ENCODE measurements around the gene CNDP1. TPM values are rescaled to one million over a fixed set of nuclear protein-coding genes. Genes with fewer than 3 reads are reported as not detected.

Gene CNDP1
- total RNA-seq, 1 donor = not detected

GRCh38 chr18:74622072-74622471 is 87.8 kb downstream of the CNDP1 start:
- H3K4me3 ChIP-seq (ENCODE audit: low read depth, low read length) = no peak overlapping the region
- TF ChIP-seq, protein P1, sequence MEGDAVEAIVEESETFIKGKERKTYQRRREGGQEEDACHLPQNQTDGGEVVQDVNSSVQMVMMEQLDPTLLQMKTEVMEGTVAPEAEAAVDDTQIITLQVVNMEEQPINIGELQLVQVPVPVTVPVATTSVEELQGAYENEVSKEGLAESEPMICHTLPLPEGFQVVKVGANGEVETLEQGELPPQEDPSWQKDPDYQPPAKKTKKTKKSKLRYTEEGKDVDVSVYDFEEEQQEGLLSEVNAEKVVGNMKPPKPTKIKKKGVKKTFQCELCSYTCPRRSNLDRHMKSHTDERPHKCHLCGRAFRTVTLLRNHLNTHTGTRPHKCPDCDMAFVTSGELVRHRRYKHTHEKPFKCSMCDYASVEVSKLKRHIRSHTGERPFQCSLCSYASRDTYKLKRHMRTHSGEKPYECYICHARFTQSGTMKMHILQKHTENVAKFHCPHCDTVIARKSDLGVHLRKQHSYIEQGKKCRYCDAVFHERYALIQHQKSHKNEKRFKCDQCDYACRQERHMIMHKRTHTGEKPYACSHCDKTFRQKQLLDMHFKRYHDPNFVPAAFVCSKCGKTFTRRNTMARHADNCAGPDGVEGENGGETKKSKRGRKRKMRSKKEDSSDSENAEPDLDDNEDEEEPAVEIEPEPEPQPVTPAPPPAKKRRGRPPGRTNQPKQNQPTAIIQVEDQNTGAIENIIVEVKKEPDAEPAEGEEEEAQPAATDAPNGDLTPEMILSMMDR (IDR thresholded peaks at IDR 0.05; ENCODE audit: insufficient read depth, low read length) = no peak
- DNase-seq (ENCODE audit: low read depth) = no peak

GRCh38 chr18:74623047-74623816 is 88.9 kb downstream of the CNDP1 start:
- TF ChIP-seq, protein P1 (IDR thresholded peaks at IDR 0.05; ENCODE audit: insufficient read depth, low read length) = peak; percentile 43
- peak; percentile 28 for DNase-seq (ENCODE audit: low read depth)
- H3K4me3 ChIP-seq (ENCODE audit: low read depth, low read length) = no peak overlapping the region

GRCh38 chr18:74624466-74624865 is 90.2 kb downstream of the CNDP1 start:
- DNase-seq (ENCODE audit: low read depth) = no peak
- H3K4me3 ChIP-seq (ENCODE audit: low read depth, low read length) = no peak overlapping the region
- TF ChIP-seq, protein P1 (IDR thresholded peaks at IDR 0.05; ENCODE audit: insufficient read depth, low read length) = no peak

- TF ChIP-seq, protein P1 (IDR thresholded peaks at IDR 0.05; ENCODE audit: insufficient read depth, low read length) = no peak
- no peak for DNase-seq (ENCODE audit: low read depth)
- no peak overlapping the region for H3K4me3 ChIP-seq (ENCODE audit: low read depth, low read length)
These were observed 90.9 kb downstream of the CNDP1 start for GRCh38 chr18:74625157-74625556.

DNA sequence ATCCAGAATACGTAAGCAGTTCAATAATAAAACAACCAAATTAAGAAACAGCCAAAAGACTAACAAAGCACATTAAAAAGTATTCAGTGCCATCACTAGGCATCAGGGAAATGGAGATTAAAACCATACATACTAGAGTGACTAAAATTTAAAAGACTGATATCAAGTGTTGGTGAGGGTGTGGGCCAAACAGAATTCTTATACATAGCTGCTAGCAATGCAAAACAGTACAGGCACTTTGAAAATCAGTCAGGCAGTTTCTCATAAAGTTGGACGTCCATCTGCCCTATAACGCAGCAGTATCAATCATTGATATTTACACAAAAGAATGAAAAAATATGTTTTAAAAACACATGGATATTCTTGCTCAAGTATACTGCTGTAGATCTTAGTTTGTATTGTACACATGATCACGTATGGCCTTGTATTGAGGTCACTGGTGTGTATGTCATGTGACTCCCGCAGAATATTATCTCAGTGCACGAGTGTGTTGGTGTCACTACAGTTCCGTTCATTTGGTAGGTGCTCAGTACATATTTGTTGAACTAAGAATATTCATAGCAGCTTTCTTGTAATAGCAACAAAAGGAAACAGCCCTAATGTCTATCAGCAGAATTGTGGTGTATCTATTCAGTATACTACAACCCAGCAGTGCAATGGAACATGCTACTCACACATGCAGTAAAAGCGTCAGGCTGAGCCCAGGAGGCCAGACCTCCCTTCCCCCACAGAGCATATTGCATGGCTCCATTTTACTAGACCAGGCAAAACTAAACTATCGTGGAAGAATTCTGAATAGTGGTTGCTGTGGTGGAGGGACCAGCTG is 92.0 kb downstream of the CNDP1 start:
- H3K4me3 ChIP-seq (ENCODE audit: low read depth, low read length) = no peak overlapping the region
- TF ChIP-seq, protein P1 (IDR thresholded peaks at IDR 0.05; ENCODE audit: insufficient read depth, low read length) = no peak
- DNase-seq (ENCODE audit: low read depth) = no peak

DNA sequence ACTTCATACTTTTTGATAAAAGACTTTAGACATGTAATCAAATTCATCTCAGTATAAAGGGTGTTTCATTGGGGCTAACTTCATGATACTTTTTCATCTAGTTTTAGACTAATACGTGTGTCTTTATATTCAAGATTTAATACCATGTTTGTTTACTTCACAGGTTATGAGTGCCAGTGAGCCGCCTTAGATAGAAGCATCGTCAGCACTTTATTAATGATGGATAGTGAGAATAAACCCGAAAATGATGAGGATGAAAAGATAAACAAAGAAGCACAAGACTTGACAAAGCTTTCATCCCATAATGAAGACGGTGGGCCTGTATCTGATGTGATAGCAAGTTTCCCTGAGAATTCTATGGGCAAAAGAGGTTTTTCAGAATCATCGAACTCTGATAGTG is 96.5 kb downstream of the CNDP1 start:
- TF ChIP-seq, protein P1 (IDR thresholded peaks at IDR 0.05; ENCODE audit: insufficient read depth, low read length) = no peak
- no peak overlapping the region for H3K4me3 ChIP-seq (ENCODE audit: low read depth, low read length)
- no peak for DNase-seq (ENCODE audit: low read depth)

Measured in fibroblast of the aortic adventitia (primary cell).